HepG2 (cell line): Measurements from ENCODE around the gene SPRR5. TPM values are rescaled to one million over a fixed set of nuclear protein-coding genes. Genes with fewer than 3 reads are reported as not detected.

ENCODE experiments used
- ATAC-seq: fragments of 200-7000 bp; cut with Tn5 transposase; 3 replicates; pipeline ENCODE4 v1.9.1; 2020; ENCODE audit warnings: mild to moderate bottlenecking, moderate library complexity
- BruUV-seq: library from RNA; stranded (reverse); fragments of 400-500 nt; replicated peaks from 2 replicates; lab custom pipeline; 2021; lab: Mats Ljungman, UMichigan
- CTCF ChIA-PET: fragments of 300-600 bp; formaldehyde crosslinking; extraction: SDS; loops from one replicate; lab custom pipeline; 2021; ENCODE audit warnings: low total read pairs, inconsistent platforms, low intra/inter-chr PET ratio; lab: Yijun Ruan, JAX
- POLR2A ChIA-PET: fragments of 350-600 bp; sonication (Branson Sonifier 250); formaldehyde crosslinking; loops from one replicate; lab custom pipeline; 2020; ENCODE audit warnings: antibody characterized with exemption, inconsistent platforms; lab: Yijun Ruan, JAX
- DNase-seq: peaks from one replicate; pipeline ENCODE4 v3.0.0-alpha.2; 2015; ENCODE audit warnings: low spot score
- FAIRE-seq: peaks from 3 replicates; lab custom pipeline; 2011; peaks lifted over from hg19 to GRCh38; lab: Jason Lieb, UNC
- H2AFZ ChIP-seq: one replicate; pipeline ENCODE4 v1.6.1; 2011; ENCODE audit warnings: low read length, inconsistent platforms
- H3K27ac ChIP-seq: fragments of 300-600 bp; 3 replicates; pipeline ENCODE4 v1.8.0; 2011; ENCODE audit warnings: mixed run types, mild to moderate bottlenecking, mixed read lengths, low read length, inconsistent platforms; ENCODE audit not compliant: insufficient read depth; ENCODE audit errors: extremely low read length
- H3K27me3 ChIP-seq, 2 experiments: fragments of 200-600 bp in 1 of 2; 2 replicates in 1 of 2; 3 replicates in 1 of 2; pipeline versions ENCODE4 v1.6.0 to v1.8.0; 2011; ENCODE audit warnings: low read length in 2 of 2, mild to moderate bottlenecking in 2 of 2, moderate library complexity in 2 of 2, inconsistent platforms in 1 of 2; ENCODE audit not compliant: insufficient read depth in 2 of 2, control insufficient read depth in 1 of 2
- H3K36me3 ChIP-seq, 2 experiments: fragments of 200-600 bp in 1 of 2; replicated peaks in 1 of 2; 2 replicates in 1 of 2; 3 replicates in 1 of 2; pipeline versions ENCODE4 v1.5.1 to v1.8.0; 2011; ENCODE audit warnings: low read length in 2 of 2, inconsistent platforms in 1 of 2; ENCODE audit not compliant: insufficient read depth in 2 of 2, control insufficient read depth in 1 of 2
- H3K4me1 ChIP-seq: 2 replicates; pipeline ENCODE4 v1.5.1; 2012; ENCODE audit warnings: low read length, inconsistent platforms; ENCODE audit not compliant: insufficient read depth
- H3K4me2 ChIP-seq: 2 replicates; pipeline ENCODE4 v1.6.0; 2011; ENCODE audit warnings: low read depth, low read length, inconsistent platforms
- H3K4me3 ChIP-seq, 3 experiments: fragments of 200-600 bp in 1 of 3; sonication (generic), shearing (Covaris generic) in 1 of 3; replicated peaks in 1 of 3; 2 replicates each; pipeline ENCODE4 v1.5.1; 2011 to 2016; ENCODE audit warnings: low read length in 3 of 3, inconsistent platforms in 2 of 3, low read depth in 2 of 3, mild to moderate bottlenecking in 2 of 3, control low read depth in 1 of 3, mixed read lengths in 1 of 3; ENCODE audit not compliant: insufficient read depth in 1 of 3
- H3K79me2 ChIP-seq: one replicate; pipeline ENCODE4 v1.6.1; 2011; ENCODE audit warnings: low read length, inconsistent platforms; ENCODE audit not compliant: insufficient read depth
- H3K9ac ChIP-seq: 2 replicates; pipeline ENCODE4 v1.6.0; 2011; ENCODE audit warnings: mild to moderate bottlenecking, low read depth, low read length, inconsistent platforms; ENCODE audit not compliant: insufficient read depth
- H3K9me3 ChIP-seq: 2 replicates; pipeline ENCODE4 v1.5.1; 2012; ENCODE audit warnings: mild to moderate bottlenecking, low read length
- H4K20me1 ChIP-seq: 2 replicates; pipeline ENCODE4 v1.6.0; 2011; ENCODE audit warnings: inconsistent platforms, mild to moderate bottlenecking, low read length, moderate library complexity; ENCODE audit not compliant: insufficient read depth
- EED ChIP-seq: sonication (generic); formaldehyde crosslinking; IDR thresholded peaks from 2 replicates; pipeline ENCODE4 v1.5.0; 2020; ENCODE audit warnings: mild to moderate bottlenecking, missing genetic modification reagents
- ERF ChIP-seq: IDR thresholded peaks from 2 replicates; pipeline ENCODE4 v1.6.1; 2018; ENCODE audit warnings: missing biosample characterization, missing genetic modification reagents
- HMGA1 ChIP-seq: sonication (generic); formaldehyde crosslinking; conservative IDR thresholded peaks from 2 replicates; pipeline ENCODE4 v1.4.0; 2020; ENCODE audit warnings: missing genetic modification reagents
- KDM2A ChIP-seq: sonication (generic); formaldehyde crosslinking; IDR thresholded peaks from 2 replicates; pipeline ENCODE4 v1.4.0; 2020; ENCODE audit warnings: low read depth, missing genetic modification reagents, borderline replicate concordance
- PCBP2 ChIP-seq: fragments of 200-400 bp; formaldehyde crosslinking; optimal IDR thresholded peaks from 2 replicates; pipeline ENCODE3; 2018; ENCODE audit warnings: low read length, low read depth; ENCODE audit not compliant: poor library complexity, severe bottlenecking
- SMAD3 ChIP-seq: sonication (generic); formaldehyde crosslinking; IDR thresholded peaks from 2 replicates; pipeline ENCODE4 v1.4.0; 2020; ENCODE audit warnings: missing genetic modification reagents
- SMYD3 ChIP-seq: sonication (generic); formaldehyde crosslinking; IDR thresholded peaks from 2 replicates; pipeline ENCODE4 v1.8.1; 2023; ENCODE audit warnings: mild to moderate bottlenecking, missing genetic modification reagents
- SRSF9 ChIP-seq: fragments of 200-400 bp; formaldehyde crosslinking; IDR thresholded peaks from 2 replicates; pipeline ENCODE4 v1.6.1; 2018; ENCODE audit warnings: borderline replicate concordance, mild to moderate bottlenecking, low read depth, low read length; ENCODE audit not compliant: insufficient read depth, poor library complexity, severe bottlenecking
- ZNF24 ChIP-seq: fragments of 450-650 bp; IDR thresholded peaks from 2 replicates; pipeline ENCODE4 v1.6.1; 2017; ENCODE audit warnings: antibody characterized with exemption, mild to moderate bottlenecking
- ZNF678 ChIP-seq: sonication (generic); formaldehyde crosslinking; IDR thresholded peaks from 2 replicates; pipeline ENCODE4 v1.4.0; 2020; ENCODE audit warnings: mild to moderate bottlenecking, missing genetic modification reagents
- WGBS: methylation state at CpG from one replicate; pipeline ENCODE4 v1.1.6; 2017; ENCODE audit warnings: low lambda C conversion rate; 5-methylcytosine and 5-hydroxymethylcytosine counted together
- in situ Hi-C: cut with HindIII; loops from 2 replicates; pipeline ENCODE4 v1.10.0; 2017; ENCODE audit warnings: low pct_unique_long_range_greater_than_20kb; ENCODE audit not compliant: extremely low pct_ligation_motif_present
- intact Hi-C: fragments of 100-400 bp; cut with micrococcal nuclease; formaldehyde crosslinking; loops from one replicate; pipeline ENCODE4 v1.10.0; 2022; ENCODE audit not compliant: unreplicated experiment
- polyA plus RNA-seq, 8 experiments: library from polyadenylated mRNA; depleted of rRNA in 3 of 8; stranded (reverse) in 7 of 8; unstranded in 1 of 8; fragments of >200 nt; fragmentation: Illumina TruSeq in 4 of 8; extraction: Trizol in 4 of 8; gene quantifications; 2 replicates each; pipeline versions ENCODE4 v1.2.1 to v1.2.3, GENCODE V29; 2011 to 2016; ENCODE audit warnings: low read depth in 4 of 8, missing spikeins in 1 of 8, mixed read lengths in 1 of 8; ENCODE audit not compliant: insufficient read depth in 1 of 8
- total RNA-seq, 5 experiments: library from RNA; depleted of rRNA; stranded (reverse); fragments of >200 nt; fragmentation: Illumina TruSeq; extraction: Trizol; gene quantifications; 2 replicates each; pipeline ENCODE4 v1.2.3, GENCODE V29; 2016; ENCODE audit warnings: low read depth in 1 of 5
- TF ChIP-seq, protein P1 (sequence below): sonication (generic); formaldehyde crosslinking; IDR thresholded peaks from 2 replicates; pipeline ENCODE4 v1.8.1; 2023; ENCODE audit warnings: mild to moderate bottlenecking, moderate library complexity, missing genetic modification reagents

The SPRR5 gene
- total and polyA plus RNA-seq, 2 of the 13 experiments (the other 11 are each of a cell fraction or from before 2014, with no cell fraction given): not detected

DNA sequence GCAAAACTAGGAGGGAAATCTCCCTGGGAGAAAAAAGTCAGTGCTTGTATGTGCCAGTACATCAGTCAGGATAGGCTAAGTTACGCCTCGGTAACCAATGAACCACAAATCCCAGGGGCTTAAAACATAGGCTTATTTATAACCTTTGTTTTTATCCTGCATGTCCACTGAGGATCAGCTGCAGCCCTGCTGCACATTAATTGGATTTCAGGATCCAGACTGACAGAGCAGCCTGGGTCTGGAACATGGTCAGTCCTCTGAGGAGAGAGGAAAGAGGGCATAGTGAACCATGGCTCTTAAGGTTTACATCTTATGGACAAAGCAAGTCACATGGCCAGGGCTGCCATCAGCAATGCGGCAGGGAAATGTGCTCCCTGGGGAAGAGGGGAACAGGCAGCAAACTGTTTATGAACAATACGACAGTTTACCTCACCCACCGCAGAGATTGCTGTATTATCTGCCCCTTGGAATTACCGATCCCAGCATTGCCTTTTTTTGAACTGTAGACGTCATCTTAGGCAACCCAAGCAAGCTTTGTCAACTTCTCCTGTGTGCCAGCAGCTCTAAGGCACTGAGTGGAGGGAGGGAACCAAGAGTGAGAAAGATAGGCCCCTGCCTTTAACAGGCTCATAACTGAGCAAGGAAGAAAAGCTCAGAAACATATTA, 14.4 kb downstream of the SPRR5 start:
- 37% methylated on average over 7 of the region's 7 CpGs for WGBS
- no peak for FAIRE-seq
- H3K79me2 ChIP-seq: no peaks in the 10 kb centered on the region
- H4K20me1 ChIP-seq: no peaks in the 10 kb centered on the region
- DNase-seq: no peak
- no peak overlapping the region for H2AFZ ChIP-seq
- in situ Hi-C loops (no loop called here), intact Hi-C loops (no loop called here)
- ATAC-seq: no peak
- H3K4me3 ChIP-seq: no peak overlapping the region
- H3K36me3 ChIP-seq: no peaks in the 10 kb centered on the region
- peaks cover 0 to 14% of the 10 kb centered on the region in 2 experiments; a peak in 1 of 5 replicates for H3K27me3 ChIP-seq
- no peak overlapping the region for H3K9ac ChIP-seq
- no peak overlapping the region for H3K27ac ChIP-seq
- ChIA-PET POLR2A (no interaction called here), CTCF (no interaction called here)
- H3K4me2 ChIP-seq: no peak overlapping the region
- BruUV-seq: no TSS peak
- no peaks in the 10 kb centered on the region for H3K4me1 ChIP-seq
- H3K9me3 ChIP-seq: no peaks in the 10 kb centered on the region
- TF ChIP-seq SMAD3 (no peak), KDM2A (CRISPR knock-in tag) (no peak)
- TF ChIP-seq, protein P1, sequence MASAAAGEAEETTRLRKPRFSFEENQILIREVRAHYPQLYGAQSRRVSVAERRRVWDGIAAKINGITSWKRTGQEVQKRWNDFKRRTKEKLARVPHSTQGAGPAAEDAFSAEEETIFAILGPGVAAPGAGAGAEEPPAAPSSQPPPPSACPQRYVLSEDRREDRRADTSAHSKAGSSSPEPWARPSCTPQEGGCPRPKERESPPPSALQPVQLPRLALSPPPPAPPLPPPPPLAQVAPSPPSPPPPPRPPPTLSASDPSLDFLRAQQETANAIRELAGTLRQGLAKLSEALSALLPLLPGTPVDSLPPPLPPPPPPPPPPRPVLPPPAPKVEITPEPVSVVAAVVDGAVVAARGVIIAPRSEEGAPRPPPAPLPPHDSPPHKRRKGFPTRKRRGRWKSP (CRISPR knock-in tag): no peak

DNA sequence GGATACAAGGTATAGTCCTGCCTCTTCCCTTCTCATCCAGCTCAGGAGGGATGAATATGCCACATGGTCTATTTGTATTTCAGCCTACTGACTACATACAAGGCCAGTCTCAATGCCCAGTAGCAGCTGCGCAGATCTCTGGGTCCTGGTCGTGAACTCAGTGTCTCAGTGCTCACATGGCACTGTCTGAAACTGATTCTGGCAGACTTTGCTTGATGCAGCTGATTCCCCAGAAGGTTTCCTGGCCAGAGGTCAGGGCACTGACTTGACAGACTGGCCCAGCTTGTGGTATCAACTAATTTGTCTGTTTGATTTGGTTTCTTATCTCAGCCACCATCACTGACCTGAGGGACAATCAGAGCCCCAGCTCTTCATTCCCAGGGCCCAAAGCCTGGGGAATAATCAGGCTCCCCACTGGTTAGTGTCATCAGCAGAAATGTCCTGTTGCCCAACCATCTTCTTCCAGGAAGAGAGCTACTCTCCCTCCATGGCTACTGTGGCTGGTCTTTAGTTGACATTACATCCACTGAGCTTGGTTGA, 15.9 kb downstream of the SPRR5 start:
- H3K27ac ChIP-seq: no peak overlapping the region
- CTCF ChIA-PET: no interaction called here

More for the DNA sequence above, 15.9 kb downstream of the SPRR5 start:
- no peak overlapping the region for H3K4me2 ChIP-seq
- POLR2A ChIA-PET: no interaction called here
- intact Hi-C loops: no loop called here
- H3K79me2 ChIP-seq: no peaks in the 10 kb centered on the region
- H3K9ac ChIP-seq: no peak overlapping the region
- no peaks in the 10 kb centered on the region for H4K20me1 ChIP-seq
- H3K36me3 ChIP-seq: no peaks in the 10 kb centered on the region
- no TSS peak for BruUV-seq
- H3K4me1 ChIP-seq: no peaks in the 10 kb centered on the region
- H3K4me3 ChIP-seq: no peak overlapping the region
- peaks cover 0 to 14% of the 10 kb centered on the region in 2 experiments; a peak in 1 of 5 replicates for H3K27me3 ChIP-seq
- ATAC-seq (no peak), FAIRE-seq (no peak), DNase-seq (no peak)
- TF ChIP-seq ZNF24 (no peak), SMYD3 (CRISPR knock-in tag) (no peak), PCBP2 (no peak), HMGA1 (CRISPR knock-in tag) (no peak), SRSF9 (no peak), EED (CRISPR knock-in tag) (no peak), ERF (CRISPR knock-in tag) (no peak), ZNF678 (CRISPR knock-in tag) (no peak)
- in situ Hi-C loops: no loop called here
- 0% methylated on average over 2 of the region's 2 CpGs for WGBS
- H3K9me3 ChIP-seq: no peaks in the 10 kb centered on the region
- H2AFZ ChIP-seq: no peak overlapping the region
